GM21825 (cell line): Measurements from ENCODE around the gene NEBL.

Source experiments
- ATAC-seq: cut with Tn5 transposase; IDR thresholded peaks from one replicate; pipeline ENCODE4 v1.9.1; 2021; ENCODE audit warnings: mild to moderate bottlenecking, moderate library complexity; ENCODE audit not compliant: unreplicated experiment

NEBL gene

DNA sequence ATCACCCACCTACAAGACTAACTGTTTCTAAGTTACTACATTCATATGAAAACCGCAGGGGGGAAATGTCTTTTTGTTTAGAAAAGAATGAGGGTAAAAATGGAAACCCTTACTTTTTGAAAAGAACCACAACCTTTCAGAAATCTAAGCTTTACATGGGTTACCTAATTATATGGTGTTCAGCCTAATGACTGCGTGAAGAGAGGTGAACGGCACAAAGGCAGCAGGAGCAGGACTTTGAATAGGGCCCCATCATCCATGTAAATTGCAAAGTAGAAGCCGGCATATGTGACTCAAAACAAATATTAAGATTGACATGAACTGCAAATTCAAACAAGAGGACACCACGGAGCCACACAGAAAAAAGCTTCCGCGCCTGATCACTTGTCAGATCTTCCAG lies 25.1 kb downstream of the NEBL start:
- ATAC-seq, result no peak

DNA sequence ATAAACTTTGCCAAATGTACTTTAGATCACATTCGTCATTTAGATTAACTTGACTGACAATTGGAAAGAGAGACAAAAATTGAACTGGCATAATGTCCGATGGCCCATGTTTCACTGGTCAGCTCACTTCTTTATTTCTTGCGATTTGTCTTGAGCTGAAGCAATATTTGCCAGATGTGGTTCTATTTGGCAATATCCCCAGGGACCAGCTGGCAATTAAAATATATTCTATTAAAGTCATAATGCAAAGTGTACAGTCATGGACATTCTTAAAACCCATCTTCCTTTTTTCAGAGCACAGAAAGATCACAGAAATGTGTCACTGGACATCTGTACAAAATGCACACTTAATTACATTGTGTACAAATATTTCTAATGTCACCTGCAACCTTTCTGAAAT lies 26.3 kb downstream of the NEBL start:
- no peak for ATAC-seq

DNA sequence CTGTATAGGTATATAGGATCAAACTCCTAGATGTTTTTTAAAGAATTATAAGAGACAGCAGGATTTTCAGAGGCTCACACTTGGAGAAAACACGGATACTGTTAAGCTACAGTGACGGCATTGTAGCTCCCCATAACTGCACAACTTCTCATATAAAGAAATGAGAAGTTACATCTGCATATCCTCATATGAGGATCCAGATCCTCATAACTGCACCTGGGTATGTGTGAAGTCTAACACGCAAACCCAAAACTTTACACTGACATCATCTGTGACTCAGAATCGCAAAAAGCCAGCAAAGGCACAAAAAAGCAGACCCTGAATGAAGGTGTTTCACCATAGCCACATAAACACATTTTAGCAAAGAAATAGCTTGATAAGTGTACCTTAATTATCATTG lies 34.1 kb downstream of the NEBL start:
- no peak for ATAC-seq

DNA sequence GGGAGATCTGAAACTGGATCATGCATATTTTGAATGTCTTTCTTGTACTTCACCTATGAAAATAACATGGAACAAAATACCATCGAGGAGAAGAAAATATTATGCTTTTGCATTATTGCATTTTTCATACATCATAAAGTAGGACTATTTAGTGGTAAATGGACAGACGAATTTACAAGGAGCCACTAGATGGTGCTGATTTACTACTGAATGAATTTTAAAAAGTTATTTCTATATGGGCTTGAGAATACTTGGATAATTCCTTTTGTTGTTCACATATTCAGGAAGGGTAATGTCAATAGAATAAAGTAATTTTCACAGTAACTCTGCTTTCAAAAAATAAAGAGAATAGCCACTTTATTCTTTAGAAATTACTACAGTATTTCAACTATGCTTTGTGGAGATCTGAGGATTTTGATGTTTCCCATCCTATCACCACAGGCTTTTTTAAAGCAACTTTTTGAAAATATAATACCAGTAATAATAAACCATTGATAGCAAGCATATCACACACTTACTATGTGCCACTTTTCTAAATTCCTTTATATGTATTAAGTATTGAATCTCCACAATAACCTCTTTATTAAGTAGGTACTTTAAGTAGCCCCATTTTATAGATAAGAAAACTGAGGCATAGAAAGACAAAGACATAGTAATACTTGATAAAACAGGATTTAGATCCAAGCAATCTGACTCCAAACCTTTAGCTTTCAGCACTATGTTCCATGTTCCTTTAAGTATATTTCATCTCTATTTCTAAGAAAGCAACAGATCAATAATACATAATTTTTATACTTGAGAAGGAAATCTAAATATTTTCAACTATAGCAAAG lies 38.6 kb downstream of the NEBL start:
- ATAC-seq, result no peak

DNA sequence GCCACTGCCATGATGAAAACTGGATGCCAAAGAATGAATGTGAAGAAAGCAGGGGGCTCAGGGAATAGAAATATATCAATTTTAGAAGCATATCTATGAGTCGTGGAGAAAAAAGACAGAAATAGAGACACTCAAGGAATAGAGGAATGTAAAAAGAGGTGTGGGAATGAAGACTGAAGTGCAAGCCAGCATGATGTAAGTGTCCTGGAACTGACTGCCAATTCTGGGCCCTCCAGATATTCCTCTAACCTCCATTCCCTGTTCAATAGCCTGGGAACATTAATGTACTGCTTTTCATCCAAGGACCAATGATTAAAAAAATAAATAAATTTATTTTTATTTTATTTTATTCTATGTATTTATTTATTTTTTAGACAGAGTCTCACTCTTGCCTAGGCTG lies 40.6 kb downstream of the NEBL start:
- no peak for ATAC-seq

DNA sequence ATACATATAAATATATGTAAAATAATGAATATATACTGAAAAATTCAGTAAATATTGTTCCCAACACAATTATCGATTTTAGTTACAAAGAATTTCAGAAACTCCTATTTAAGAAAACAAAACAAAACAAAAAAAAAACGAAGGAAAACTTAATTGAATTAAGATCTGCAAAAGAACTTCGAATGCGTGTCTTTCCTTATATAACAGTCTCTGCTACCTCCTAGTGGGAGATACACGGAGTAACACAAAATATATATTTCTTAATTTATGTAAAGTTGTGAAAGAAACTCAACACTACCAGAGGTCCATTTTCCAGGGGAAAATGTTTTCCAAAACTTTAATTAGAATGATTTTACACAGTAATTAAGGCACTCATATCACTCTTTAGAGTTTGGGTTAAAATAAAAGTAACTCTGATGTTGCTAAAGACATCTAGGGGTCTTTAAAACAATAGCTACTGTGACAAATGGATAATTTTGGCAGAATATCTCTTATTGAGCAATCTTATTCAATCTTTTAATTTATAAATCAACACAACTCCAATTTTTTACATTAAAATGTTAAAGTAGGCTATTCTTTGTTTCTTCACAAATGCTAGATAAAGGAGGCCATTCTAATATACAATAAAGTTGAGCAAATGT lies 41.6 kb downstream of the NEBL start:
- no peak for ATAC-seq

DNA sequence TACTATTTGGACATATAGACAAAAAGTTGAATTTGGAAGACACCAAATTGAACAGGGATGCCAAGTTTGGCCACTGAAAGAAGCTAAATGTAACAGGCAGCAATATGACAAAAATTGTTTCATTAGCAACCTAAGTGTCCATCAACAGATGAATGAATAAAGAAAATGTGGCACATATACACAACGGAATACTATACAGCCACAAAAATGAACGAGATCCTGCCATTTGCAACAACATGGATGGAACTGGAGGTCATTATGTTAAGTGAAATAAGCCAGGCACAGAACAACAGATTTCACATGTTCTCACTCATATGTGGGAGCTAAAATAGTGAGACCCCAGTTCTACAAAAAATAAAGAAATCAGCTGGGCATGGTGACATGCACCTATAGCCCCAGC lies 43.8 kb downstream of the NEBL start:
- no peak for ATAC-seq

DNA sequence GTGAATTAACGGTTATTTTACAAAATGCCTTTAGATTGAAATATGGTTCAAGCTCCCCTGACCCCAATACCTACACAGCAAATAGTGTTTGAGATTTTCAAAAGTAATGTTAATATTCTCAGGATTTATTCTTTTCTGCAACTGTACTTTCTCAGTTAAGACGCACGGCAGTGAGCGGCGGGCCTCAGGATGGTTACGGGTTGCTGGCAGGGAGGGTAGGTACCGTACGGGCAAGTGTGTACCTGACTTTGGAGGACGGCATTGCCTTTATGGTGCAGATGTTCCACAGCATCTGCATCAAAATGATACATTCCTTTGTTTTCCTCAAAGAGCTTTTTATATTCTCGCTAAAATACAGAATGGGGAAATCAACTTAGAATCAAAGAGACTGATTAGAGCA lies 44.8 kb downstream of the NEBL start:
- no peak for ATAC-seq

DNA sequence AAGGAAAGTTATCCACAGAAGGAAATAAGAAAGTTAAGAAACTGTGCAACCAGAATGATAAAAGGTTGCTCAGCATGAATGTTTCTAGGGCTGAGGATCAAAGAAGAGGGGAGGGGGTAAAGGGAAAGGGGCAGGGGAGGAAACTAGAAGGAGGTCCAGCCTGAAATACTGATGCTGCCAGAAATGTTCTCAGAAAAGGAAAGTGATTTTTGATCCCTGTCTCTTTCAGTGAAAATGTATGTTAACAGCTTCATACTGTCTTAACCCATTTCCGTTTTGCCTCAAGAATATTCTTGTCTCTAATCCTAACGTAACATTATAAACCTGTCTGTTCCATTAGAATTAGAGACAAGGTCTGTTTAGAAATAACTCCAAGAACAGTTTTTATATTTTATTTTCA lies 49.6 kb downstream of the NEBL start:
- ATAC-seq, result no peak

DNA sequence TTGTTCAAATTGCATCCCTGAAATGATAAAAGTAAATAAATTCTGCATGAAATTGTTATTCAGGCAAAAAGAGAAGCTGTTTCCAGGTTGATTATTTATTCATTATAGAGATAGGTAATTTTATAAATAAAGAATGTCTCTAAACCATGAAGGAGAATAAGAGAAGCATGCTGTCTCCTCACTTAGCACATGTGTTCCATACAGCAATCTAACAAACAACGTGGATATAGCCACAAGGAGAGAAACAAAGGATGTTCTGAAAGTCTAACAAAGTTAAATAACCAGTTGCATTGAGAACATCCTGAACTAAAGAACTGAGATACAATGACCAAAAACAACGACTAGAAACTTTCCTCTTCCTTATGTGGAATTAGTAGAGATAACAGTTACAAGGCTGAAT lies 50.8 kb downstream of the NEBL start:
- ATAC-seq, result no peak

DNA sequence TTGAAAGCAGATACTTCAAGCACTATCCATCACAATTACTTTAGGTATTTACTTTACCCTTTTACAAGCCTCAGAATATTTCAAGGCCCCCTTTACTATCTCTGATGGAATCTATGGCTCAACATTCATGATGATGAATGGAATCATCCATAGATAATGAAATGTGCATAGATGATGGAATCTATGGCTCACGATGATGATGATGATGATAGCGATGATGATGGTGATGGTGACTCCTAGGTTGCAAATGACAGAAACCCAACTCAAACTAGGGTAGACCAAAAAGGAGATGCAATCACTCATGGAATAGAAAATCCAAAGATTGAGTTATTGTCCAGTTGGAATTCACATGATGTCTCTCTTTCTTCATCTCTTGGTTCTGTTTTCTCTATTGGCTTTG lies 55.7 kb downstream of the NEBL start:
- ATAC-seq, result no peak

DNA sequence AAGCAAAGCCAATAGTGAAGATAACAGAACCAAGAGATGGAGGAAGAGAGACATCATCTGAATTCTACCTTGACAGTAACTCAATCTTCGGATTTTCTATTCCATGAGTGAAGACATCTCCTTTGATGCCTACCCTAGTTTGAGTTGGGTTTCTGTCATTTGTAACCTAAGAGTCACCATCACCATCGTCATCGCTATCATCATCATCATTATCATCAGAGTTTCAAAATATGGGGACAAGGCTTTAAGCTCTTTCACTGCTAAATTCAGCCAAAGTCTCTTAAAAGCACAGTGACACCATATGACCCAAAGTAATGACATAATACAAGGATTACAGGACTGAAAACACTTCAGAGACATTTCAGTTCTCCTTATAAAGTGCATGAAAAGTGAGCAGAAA lies 57.2 kb downstream of the NEBL start:
- ATAC-seq, result no peak

DNA sequence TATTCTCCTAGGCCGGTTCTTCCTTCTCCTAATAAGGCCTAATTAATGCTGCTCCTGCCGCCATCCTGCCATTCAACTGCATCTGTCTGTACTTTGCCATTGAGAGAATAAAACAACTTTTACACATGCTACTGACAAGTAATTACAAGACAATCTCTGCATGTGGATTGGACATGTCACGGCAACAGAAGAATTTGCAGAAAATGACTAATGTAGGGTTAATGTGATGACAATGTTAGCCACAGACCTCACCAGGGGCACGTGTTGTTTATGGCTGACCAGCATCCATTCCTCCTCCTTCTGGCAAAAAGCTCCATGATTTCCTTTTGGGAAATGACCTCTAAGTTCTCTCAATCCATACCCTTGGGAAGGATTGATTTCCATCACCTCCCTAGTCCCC lies 58.0 kb downstream of the NEBL start:
- no peak for ATAC-seq

DNA sequence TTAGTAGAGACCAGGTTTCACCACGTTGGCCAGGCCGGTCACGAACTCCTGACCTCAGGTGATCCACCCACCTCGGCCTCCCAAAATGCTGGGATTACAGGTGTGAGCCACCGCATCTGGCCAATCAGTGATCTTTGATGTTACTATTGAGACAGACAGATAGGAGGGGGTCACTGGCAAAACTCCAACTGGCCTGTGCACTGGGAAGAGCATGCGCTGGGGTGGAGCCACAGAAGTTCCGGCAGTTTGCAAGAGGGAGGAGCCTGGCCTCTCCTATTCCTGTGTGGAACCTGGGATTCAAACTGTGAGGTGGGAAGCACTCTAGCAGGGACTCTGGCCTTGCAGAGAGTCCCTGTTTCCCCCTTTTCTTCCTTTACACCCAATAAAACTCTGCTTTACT lies 60.7 kb downstream of the NEBL start:
- ATAC-seq, result no peak

DNA sequence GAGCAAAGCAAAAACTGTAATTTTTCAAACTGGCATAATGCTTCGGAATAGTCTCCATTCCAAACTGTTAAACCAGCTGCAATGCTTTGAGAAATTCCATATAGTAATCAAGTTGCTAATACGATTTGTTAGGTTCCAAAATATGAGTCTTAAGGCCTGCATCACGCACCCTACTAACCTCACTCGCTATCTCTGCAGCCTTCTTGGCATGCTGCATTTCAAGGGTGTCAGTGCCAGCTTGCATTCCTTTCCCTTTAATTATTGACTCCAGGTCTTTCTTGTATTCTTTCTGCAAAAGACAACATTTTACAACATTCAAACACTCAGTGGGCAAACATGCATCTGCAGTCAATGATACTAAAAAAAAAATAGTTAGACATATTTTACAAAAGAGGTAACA lies 61.8 kb downstream of the NEBL start:
- no peak for ATAC-seq

DNA sequence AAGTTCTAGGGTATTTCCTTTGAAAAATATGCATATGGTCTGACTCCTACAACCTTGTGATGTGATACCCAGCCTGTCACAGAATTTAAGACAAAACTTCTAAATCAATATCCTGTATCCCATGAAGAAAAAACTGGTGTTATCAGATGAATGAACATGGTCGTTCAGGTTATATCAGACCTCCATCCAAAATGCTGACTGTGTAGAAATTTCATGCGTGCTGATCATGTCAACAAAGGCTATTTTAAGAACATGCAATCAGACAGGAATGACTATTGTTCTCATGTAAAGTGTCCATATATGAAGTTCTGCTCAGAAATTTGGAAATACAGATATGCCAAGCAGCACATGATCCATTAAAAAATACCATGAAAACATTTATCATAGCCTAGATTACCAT lies 62.3 kb downstream of the NEBL start:
- no peak for ATAC-seq

DNA sequence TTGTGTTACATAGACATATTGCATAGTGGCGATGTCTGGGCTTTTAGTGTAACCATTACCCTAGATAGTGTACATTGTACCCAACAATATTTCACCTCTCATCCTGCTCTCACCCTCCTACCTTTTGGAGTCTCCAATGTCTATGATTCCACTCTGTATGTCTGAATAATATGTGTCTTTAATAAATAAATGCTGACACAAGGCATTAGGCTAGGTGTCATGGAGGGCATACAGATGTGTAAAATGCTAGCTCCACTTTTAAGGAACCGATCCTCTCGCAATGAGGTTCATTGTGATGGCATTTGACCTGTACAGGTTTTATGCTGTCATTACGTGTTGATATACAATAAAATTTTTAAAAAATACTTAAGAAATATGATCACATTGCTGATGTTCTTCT lies 74.3 kb downstream of the NEBL start:
- no peak for ATAC-seq

DNA sequence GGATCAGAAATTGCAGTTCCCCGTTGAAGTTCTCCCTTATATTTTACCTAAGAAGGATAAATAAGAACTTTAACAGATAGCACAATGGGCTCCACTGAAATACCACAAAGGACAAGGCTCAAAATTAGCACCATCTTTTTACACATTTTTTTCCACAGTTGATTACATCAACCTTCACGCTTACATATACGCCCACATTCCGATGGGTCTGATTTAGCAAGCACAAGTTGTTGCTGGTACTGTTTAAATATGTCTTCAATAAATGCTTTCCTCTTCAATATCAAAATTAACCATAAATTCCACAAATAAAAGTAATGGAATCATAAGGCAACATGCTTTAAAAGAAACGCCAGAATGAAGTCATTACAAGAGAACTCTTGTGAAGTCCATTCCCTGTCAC lies 79.5 kb downstream of the NEBL start:
- no peak for ATAC-seq

DNA sequence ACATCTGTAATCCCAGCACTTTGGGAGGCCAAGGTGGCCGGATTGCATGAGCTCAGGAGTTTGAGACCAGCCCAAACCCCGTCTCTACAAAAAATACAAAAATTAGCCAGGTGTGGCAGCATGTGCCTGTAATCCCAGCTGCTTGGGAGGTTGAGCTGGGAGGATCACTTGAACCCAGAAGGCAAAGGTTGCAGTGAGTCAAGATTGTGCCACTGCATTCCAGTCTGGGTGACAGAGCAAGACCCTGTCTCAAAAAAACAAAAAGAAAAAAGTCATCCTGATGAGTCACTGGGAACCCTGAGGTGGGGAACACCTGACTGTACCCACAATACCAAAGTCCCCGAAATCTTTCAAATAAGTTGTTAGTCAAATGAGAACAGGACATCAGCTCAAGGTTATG lies 80.0 kb downstream of the NEBL start:
- ATAC-seq, result no peak

DNA sequence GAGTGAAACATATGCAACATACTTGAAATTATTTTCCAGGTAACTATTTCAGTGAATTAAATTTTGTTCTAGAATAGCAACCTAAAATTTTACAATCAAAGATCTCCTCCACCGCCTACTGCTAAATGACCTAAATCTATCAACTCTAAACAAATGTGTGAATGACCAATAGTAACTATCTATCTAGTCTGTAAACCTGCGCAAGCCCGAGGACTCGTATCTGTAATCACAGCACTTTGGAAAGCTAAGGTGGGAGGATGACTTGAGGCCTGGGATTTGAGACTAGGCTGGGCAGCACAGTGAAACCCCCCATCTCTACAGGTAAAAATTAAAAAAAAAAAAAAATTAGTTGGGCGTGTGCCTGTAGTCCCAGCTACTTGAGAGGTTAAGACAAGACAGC lies 83.0 kb downstream of the NEBL start:
- ATAC-seq, result no peak

DNA sequence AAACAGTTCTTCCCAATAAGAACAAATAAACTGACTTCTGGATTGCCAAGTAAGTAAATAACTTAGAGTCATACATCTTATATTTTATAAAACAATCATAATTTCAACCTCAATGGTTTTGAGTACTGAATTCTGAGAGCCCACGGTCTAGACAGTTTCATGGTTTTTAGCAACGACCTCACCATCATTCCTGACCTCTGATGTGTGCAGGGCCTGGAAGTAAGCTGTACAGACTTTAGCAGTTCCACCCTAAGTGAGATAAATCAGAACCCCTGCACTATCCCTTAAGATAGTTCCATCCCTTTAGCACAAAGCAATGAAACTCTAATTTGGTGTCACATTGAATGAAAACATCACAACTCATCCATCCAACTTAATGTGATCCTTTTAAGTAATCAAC lies 86.0 kb downstream of the NEBL start:
- ATAC-seq, result no peak

DNA sequence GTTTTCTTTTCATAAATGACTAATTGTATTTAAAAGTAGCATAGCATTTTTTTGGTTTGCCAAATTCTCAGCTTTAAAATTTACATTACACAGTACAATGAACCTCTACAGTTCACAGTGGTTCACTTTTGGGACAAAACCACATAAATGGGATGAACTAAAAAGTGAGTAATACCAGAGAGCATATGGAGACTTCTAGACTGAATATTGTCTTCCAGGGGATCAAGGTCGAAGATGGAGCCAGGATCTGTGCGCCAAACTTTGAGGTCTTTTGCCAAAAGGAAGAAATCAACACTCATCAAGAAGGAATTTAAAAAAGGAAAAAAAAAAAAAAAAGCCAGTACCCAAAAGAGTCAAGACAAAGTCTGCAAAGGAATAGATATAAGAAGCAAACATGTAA lies 87.5 kb downstream of the NEBL start:
- ATAC-seq, result no peak

DNA sequence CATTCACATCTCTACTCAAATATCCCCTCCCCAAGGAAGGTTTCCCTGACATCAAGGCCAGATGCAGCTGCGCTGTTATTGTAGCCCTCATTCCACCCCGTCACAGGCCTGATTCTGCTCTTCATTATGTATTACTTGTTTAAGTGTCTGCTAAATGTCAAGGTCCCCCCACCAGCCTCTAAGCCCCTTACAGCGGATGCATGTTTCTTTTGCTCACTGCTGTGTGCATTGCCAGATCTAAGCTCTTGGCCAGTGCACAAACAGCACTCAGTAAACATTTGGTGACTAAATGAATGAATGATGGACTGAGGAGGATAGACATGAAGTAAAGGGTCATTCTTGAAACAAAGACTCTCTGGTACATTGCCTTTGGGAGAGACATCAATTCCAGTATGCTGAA lies 90.6 kb downstream of the NEBL start:
- no peak for ATAC-seq
